ENCODE data around the gene IFT81. TPM values are rescaled to one million over a fixed set of nuclear protein-coding genes. Genes with fewer than 3 reads are reported as not detected.
A peak's percentile ranks its signal among the peaks of the same experiment; 100 is the strongest.

The IFT81 gene
- polyA plus RNA-seq, 3 donors, result 0.39 to 0.97 (median 0.47) TPM

- Mint-ChIP-seq H3K4me3 (no peak overlapping the region), H3K4me1 (peaks cover 36% of the 10 kb centered on the region), H3K36me3 (no peaks in the 10 kb centered on the region), H3K9me3 (peaks cover 0 to 6% (median 0%) of the 10 kb centered on the region in 7 donors), H3K27me3 (ENCODE audit: low read depth in 3 of 3) (peaks cover 0 to 4% (median 0%) of the 10 kb centered on the region in 3 donors), H3K27ac (no peak overlapping the region)
- H3K9me3 ChIP-seq (replicated peaks in 1 of 2; ENCODE audit: control insufficient read depth in 1 of 2, insufficient read depth in 1 of 2, low read length in 2 of 2), result no peaks in the 10 kb centered on the region
- H3K79me2 ChIP-seq (ENCODE audit: insufficient read depth, low read length), result no peaks in the 10 kb centered on the region
- H2AFZ ChIP-seq (ENCODE audit: insufficient read depth, low read depth, low read length, poor library complexity, severe bottlenecking), result no peak overlapping the region
- DNase-seq, result no peak
- intact Hi-C loops (cut with micrococcal nuclease), result loop anchor here (10.0 kb wide), 3 partner anchors 136 to 316 kb away; no protein-coding TSS in a partner anchor
- no CpG with 5 or more reads among the region's 8 CpGs for WGBS (ENCODE audit: insufficient coverage)
- no peak overlapping the region for H3K4me2 ChIP-seq (replicated peaks; ENCODE audit: extremely low read depth, low read length, poor library complexity, severe bottlenecking)
- H3K27me3 ChIP-seq (ENCODE audit: control insufficient read depth in 2 of 2, insufficient read depth in 2 of 2, low read length in 2 of 2), result no peaks in the 10 kb centered on the region
- no peak for TF ChIP-seq CTCF (IDR thresholded peaks at IDR 0.05)
- peaks cover 27 to 42% of the 10 kb centered on the region in 2 donors for H3K4me1 ChIP-seq (ENCODE audit: control insufficient read depth in 1 of 2, insufficient read depth in 2 of 2, low read length in 2 of 2)
- no peak overlapping the region for H3K9ac ChIP-seq (ENCODE audit: insufficient read depth, low read length, poor library complexity, severe bottlenecking)
- H4K20me1 ChIP-seq (ENCODE audit: insufficient read depth, low read length), result no peaks in the 10 kb centered on the region
- H3K27ac ChIP-seq (ENCODE audit: low read depth in 1 of 2, low read length in 2 of 2), result no peak overlapping the region
- no peaks in the 10 kb centered on the region for H3K36me3 ChIP-seq (replicated peaks in 1 of 2; ENCODE audit: control insufficient read depth in 1 of 2, insufficient read depth in 2 of 2, low read length in 2 of 2)
- no peak overlapping the region for H3K4me3 ChIP-seq (replicated peaks in 1 of 3; ENCODE audit: low read depth in 2 of 3, low read length in 3 of 3)
Observed at GRCh38 chr12:110108309-110109036, 15.7 kb upstream of the IFT81 start.

GRCh38 chr12:110109037-110109836 is 14.9 kb upstream of the IFT81 start:
- Histone ChIP-seq H3K9ac (ENCODE audit: insufficient read depth, low read length, poor library complexity, severe bottlenecking) (no peak overlapping the region), H3K9me3 (replicated peaks in 1 of 2; ENCODE audit: control insufficient read depth in 1 of 2, insufficient read depth in 1 of 2, low read length in 2 of 2) (no peaks in the 10 kb centered on the region), H2AFZ (ENCODE audit: insufficient read depth, low read depth, low read length, poor library complexity, severe bottlenecking) (no peak overlapping the region), H3K27ac (ENCODE audit: low read depth in 1 of 2, low read length in 2 of 2) (no peak overlapping the region), H4K20me1 (ENCODE audit: insufficient read depth, low read length) (no peaks in the 10 kb centered on the region), H3K79me2 (ENCODE audit: insufficient read depth, low read length) (no peaks in the 10 kb centered on the region), H3K4me3 (replicated peaks in 1 of 3; ENCODE audit: low read depth in 2 of 3, low read length in 3 of 3) (no peak overlapping the region), H3K27me3 (ENCODE audit: control insufficient read depth in 2 of 2, insufficient read depth in 2 of 2, low read length in 2 of 2) (no peaks in the 10 kb centered on the region), H3K36me3 (replicated peaks in 1 of 2; ENCODE audit: control insufficient read depth in 1 of 2, insufficient read depth in 2 of 2, low read length in 2 of 2) (no peaks in the 10 kb centered on the region), H3K4me1 (ENCODE audit: control insufficient read depth in 1 of 2, insufficient read depth in 2 of 2, low read length in 2 of 2) (peaks cover 20 to 35% of the 10 kb centered on the region in 2 donors), H3K4me2 (replicated peaks; ENCODE audit: extremely low read depth, low read length, poor library complexity, severe bottlenecking) (no peak overlapping the region)
- Mint-ChIP-seq H3K4me3 (no peak overlapping the region), H3K27me3 (ENCODE audit: low read depth in 3 of 3) (peaks cover 0 to 4% (median 0%) of the 10 kb centered on the region in 3 donors), H3K9me3 (peaks cover 0 to 6% (median 0%) of the 10 kb centered on the region in 7 donors), H3K27ac (peak overlapping the region in 1 of 7 donors; percentile 68), H3K36me3 (no peaks in the 10 kb centered on the region), H3K4me1 (peaks cover 33% of the 10 kb centered on the region)
- intact Hi-C loops (cut with micrococcal nuclease), result loop anchor here (10.0 kb wide), 3 partner anchors 136 to 316 kb away; no protein-coding TSS in a partner anchor
- DNase-seq, result no peak
- WGBS (ENCODE audit: insufficient coverage), result 70% methylated on average over 11 of the region's 13 CpGs
- TF ChIP-seq CTCF (IDR thresholded peaks at IDR 0.05), result no peak

Measured in CD14-positive monocyte (primary cell).